ENCODE results near the gene RPRD1B. TPM values are rescaled to one million over a fixed set of nuclear protein-coding genes. Genes with fewer than 3 reads are reported as not detected.

The RPRD1B gene, protein sequence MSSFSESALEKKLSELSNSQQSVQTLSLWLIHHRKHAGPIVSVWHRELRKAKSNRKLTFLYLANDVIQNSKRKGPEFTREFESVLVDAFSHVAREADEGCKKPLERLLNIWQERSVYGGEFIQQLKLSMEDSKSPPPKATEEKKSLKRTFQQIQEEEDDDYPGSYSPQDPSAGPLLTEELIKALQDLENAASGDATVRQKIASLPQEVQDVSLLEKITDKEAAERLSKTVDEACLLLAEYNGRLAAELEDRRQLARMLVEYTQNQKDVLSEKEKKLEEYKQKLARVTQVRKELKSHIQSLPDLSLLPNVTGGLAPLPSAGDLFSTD
- polyA plus RNA-seq, result 10 to 100 TPM in 3 of 4 donors, 1 to 10 TPM in 1; 9.2 to 34.7 (median 13.6) TPM
- long read RNA-seq, donor 1, transcript RPRD1B-201 (7 exons, 3,874 nt), result major isoform, 10 of 25 reads
- long read RNA-seq, donor 1, partial matches to known transcripts, result 15 of 25 reads
- long read RNA-seq, donor 1, other reads (novel, unspliced or antisense), result 0 of 25 reads
- long read RNA-seq, donor 2, partial matches to known transcripts, result 0 of 4 reads
- long read RNA-seq, donor 2, other reads (novel, unspliced or antisense), result 0 of 4 reads
- long read RNA-seq, donor 3, partial matches to known transcripts, result 0 of 3 reads
- long read RNA-seq, donor 3, other reads (novel, unspliced or antisense), result 0 of 3 reads
- long read RNA-seq, donor 4, result 0 reads
- long read RNA-seq, donor 5, partial matches to known transcripts, result 0 of 1 reads
- long read RNA-seq, donor 5, other reads (novel, unspliced or antisense), result 0 of 1 reads
- long read RNA-seq, donor 6, partial matches to known transcripts, result 151 of 178 reads
- long read RNA-seq, donor 6, other reads (novel, unspliced or antisense), result 23 of 178 reads
- long read RNA-seq, donor 7, transcript RPRD1B-205 (2 exons, 554 nt), result major isoform, 5 of 13 reads
- long read RNA-seq, donor 7, partial matches to known transcripts, result 0 of 13 reads
- long read RNA-seq, donor 7, other reads (novel, unspliced or antisense), result 5 of 13 reads
- long read RNA-seq, donor 8, partial matches to known transcripts, result 0 of 1 reads
- long read RNA-seq, donor 8, other reads (novel, unspliced or antisense), result 0 of 1 reads
- long read RNA-seq, donor 9, partial matches to known transcripts, result 0 of 5 reads
- long read RNA-seq, donor 9, other reads (novel, unspliced or antisense), result 0 of 5 reads
- long read RNA-seq, donor 10, transcript RPRD1B-201 (7 exons, 3,874 nt), result major isoform, 6 of 10 reads
- long read RNA-seq, donor 10, partial matches to known transcripts, result 0 of 10 reads
- long read RNA-seq, donor 10, other reads (novel, unspliced or antisense), result 0 of 10 reads

DNA sequence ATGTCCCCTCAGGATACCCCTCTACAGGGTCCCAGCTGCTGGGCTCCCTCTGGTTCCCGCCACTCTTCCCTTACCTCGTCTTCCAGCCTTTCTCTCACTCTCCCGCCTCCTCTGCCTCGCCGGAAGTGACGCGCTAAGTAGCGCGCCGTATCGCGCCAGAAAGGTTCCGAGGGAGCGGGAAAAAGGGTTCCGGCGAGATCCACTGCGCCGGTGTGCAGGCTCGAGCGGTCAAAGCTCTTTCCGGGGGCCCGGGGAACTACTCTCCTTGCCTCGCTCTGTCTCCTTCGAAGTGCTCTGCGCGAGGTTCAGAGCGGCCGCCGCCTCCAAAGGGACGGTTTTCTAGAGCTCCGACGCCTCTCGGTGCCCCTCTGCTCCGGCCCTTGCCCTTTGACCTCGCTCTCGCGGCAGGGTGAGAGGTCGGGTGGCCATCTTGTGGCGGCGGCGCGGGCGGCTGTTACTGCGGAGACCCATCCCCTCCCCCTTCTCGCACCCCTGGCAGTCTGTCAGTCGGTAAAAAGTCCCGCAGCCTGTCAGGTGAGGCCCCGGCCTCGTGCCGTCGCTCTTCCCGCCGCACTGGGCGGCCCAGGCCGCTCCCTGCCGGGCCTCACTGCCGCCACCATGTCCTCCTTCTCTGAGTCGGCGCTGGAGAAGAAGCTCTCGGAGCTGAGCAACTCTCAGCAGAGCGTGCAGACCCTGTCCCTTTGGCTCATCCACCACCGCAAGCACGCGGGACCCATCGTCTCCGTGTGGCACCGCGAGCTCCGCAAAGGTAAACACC is at the start of gene RPRD1B, which contains the start of gene TTI1:
TSS of gene RPRD1B (plus strand) at position 417 of the 778 bp plus-strand sequence. CDS start at position 619, 202 bp downstream.
TSS of gene TTI1 (minus strand) at position 127 of the 778 bp plus-strand sequence. CDS start 19,640 bp downstream, outside the sequence.
- peak within 1 kb of the TSS; percentile 68 to 92 (median 82) for H3K4me3 ChIP-seq (ENCODE audit: low read depth in 1 of 3, low read length in 3 of 3)
- H3K36me3 ChIP-seq (ENCODE audit: control insufficient read depth in 3 of 3, insufficient read depth in 2 of 3, low read depth in 1 of 3, low read length in 3 of 3), result peaks cover 2 to 4% (median 3%) of the 10 kb centered on the region in 3 donors
- WGBS, 3 donors, result 0 to 1% (median 0%) methylated on average over 58 to 69 of the region's 69 CpGs
- H3K4me1 ChIP-seq (ENCODE audit: control insufficient read depth in 3 of 3, insufficient read depth in 2 of 3, low read depth in 1 of 3, low read length in 2 of 3), result peaks cover 10 to 14% (median 12%) of the 10 kb centered on the region in 3 donors
- no peaks in the 10 kb centered on the region for H3K27me3 ChIP-seq (ENCODE audit: control insufficient read depth in 3 of 3, insufficient read depth in 3 of 3, low read length in 3 of 3)
- no peaks in the 10 kb centered on the region for H3K9me3 ChIP-seq (ENCODE audit: control insufficient read depth in 2 of 2, insufficient read depth in 1 of 2, low read depth in 1 of 2, low read length in 1 of 2)
- DNase-seq (peak; percentile 93 to 97), FAIRE-seq (no peak)
- H3K27ac ChIP-seq (ENCODE audit: low read depth in 1 of 3, low read length in 2 of 3), result peak within 1 kb of the TSS; percentile 78 to 95 (median 85)

DNA sequence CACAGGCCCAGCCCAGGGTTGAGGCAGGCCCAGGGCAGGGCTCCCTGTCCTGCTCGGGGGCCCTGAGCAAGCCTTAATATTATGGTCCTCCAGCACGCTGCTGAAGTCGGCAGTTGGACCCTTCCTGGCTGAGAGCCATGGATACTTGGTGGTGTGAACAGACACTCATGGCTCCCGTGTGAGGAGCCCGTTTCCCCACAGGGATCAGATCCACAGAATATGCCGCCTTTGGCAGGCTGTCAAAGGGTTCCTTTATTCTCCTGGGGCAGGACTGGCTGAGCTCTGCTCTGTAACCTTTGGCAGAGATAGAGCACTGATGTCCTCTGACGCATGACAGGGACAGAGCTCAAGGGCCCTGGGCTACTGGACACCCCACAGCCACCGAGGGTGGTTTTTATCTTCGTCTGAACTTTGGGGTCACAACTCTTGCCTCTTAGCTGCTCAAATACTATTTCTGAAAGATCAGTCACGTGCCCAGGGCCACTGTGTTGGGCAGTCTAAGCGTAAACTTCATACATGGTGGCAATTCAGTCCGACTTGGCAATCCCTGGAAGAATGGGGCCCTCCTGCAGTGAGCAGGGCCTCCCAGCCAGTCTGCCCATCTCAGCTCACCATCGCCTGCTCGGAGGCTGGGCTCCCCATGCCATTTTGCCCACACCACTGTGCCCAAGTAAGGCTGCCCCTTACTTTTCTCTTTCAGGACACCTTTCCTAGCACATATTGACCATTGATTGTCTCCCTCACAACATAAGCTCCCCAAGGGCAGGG is 49.3 kb upstream of the RPRD1B start:
- Histone ChIP-seq H3K4me1 (ENCODE audit: control insufficient read depth in 3 of 3, insufficient read depth in 2 of 3, low read depth in 1 of 3, low read length in 2 of 3) (peaks cover 0 to 45% (median 2%) of the 10 kb centered on the region in 3 donors), H3K27ac (ENCODE audit: low read depth in 1 of 3, low read length in 2 of 3) (no peak overlapping the region), H3K36me3 (ENCODE audit: control insufficient read depth in 3 of 3, insufficient read depth in 2 of 3, low read depth in 1 of 3, low read length in 3 of 3) (peaks cover 0 to 26% (median 6%) of the 10 kb centered on the region in 3 donors), H3K9me3 (ENCODE audit: control insufficient read depth in 2 of 2, insufficient read depth in 1 of 2, low read depth in 1 of 2, low read length in 1 of 2) (no peaks in the 10 kb centered on the region), H3K27me3 (ENCODE audit: control insufficient read depth in 3 of 3, insufficient read depth in 3 of 3, low read length in 3 of 3) (no peaks in the 10 kb centered on the region), H3K4me3 (ENCODE audit: low read depth in 1 of 3, low read length in 3 of 3) (no peak overlapping the region)
- 69 to 72% (median 71%) methylated on average over 14 of the region's 14 CpGs for WGBS, 3 donors
- FAIRE-seq (no peak), DNase-seq (peak; percentile 11 to 24)

DNA sequence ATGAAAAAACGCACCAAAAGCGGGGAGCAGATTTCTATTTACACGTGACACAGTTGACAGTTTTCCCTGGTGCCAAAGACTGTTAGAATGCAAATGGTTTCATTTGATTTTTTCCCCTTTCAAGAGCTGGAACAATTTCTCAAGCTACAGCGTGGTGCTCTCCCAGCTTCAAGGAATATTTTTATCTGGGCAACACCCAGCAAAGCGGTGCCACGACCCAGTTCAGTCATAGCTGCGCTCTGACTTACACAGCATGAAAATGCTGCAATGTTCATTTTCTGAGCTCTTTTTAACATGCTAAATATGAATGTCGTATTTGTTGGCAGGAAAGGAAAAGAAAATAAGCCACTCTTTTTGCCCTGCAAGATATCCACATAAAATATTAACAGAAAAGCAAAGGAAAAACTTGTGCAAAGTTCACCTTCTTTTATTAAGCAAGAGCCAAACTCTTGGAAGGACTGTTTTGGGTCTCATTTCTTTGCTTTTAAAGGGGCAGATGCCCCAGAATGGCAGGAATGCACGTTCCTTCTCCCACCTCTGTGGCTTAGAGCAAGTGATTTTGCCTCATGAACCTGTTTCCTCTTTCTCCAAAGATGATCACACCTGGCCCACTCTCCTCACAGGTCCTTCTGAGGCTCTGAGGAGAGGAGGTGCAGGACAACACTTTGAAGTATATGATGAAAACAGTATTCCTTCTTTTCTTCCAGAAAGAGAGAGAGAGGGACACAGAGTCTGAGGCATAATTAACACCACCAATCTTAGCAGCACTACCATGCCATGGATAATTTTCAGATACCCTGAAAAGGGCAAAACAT is 47.3 kb upstream of the RPRD1B start:
- FAIRE-seq, result no peak
- Histone ChIP-seq H3K4me3 (ENCODE audit: low read depth in 1 of 3, low read length in 3 of 3) (no peak overlapping the region), H3K9me3 (ENCODE audit: control insufficient read depth in 2 of 2, insufficient read depth in 1 of 2, low read depth in 1 of 2, low read length in 1 of 2) (no peaks in the 10 kb centered on the region), H3K36me3 (ENCODE audit: control insufficient read depth in 3 of 3, insufficient read depth in 2 of 3, low read depth in 1 of 3, low read length in 3 of 3) (peaks cover 0 to 24% (median 4%) of the 10 kb centered on the region in 3 donors), H3K4me1 (ENCODE audit: control insufficient read depth in 3 of 3, insufficient read depth in 2 of 3, low read depth in 1 of 3, low read length in 2 of 3) (peaks cover 0 to 62% (median 4%) of the 10 kb centered on the region in 3 donors), H3K27ac (ENCODE audit: low read depth in 1 of 3, low read length in 2 of 3) (peak overlapping the region in 1 of 3 donors; percentile 73), H3K27me3 (ENCODE audit: control insufficient read depth in 3 of 3, insufficient read depth in 3 of 3, low read length in 3 of 3) (no peaks in the 10 kb centered on the region)
- WGBS, 3 donors, result 40 to 65% (median 49%) methylated on average over 9 of the region's 9 CpGs
- DNase-seq, result peak in 1 of 2 donors; percentile 47

DNA sequence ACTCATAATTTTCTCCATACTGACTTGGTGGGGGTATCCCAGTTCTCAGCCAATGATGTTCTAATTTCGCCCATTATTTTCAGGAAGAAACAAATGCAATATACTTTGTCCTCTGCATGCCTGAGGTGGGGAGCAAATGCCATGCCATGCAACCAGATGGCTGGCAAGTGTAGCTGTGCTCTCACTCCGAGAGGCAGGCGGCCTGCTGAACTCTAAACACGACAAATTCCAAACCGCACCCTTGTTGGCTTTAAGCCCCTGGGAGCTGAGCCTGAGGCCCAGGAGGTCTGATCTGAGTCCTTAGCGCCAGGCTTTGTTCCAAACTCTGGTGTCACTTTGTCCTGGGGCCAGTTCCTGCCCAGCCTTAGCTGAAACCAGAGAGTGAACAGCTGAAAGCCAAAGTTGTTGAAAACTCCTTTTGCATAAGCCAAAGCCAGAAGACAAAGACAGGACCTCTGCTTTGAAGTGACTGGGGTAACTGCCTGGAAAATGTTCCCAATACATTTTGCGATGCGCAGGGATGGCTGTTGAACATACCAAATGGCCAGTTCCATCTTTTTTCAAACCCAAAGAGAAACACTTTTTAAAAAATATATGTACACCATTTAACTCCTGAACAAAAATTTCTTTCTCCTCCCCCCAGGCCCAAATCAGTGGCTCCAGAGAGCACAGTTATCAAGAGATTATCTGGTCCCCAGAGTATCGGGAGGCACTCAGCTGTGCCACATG is 46.5 kb upstream of the RPRD1B start:
- Histone ChIP-seq H3K27ac (ENCODE audit: low read depth in 1 of 3, low read length in 2 of 3) (peak overlapping the region; percentile 9 to 73 (median 13)), H3K9me3 (ENCODE audit: control insufficient read depth in 2 of 2, insufficient read depth in 1 of 2, low read depth in 1 of 2, low read length in 1 of 2) (no peaks in the 10 kb centered on the region), H3K4me3 (ENCODE audit: low read depth in 1 of 3, low read length in 3 of 3) (no peak overlapping the region), H3K4me1 (ENCODE audit: control insufficient read depth in 3 of 3, insufficient read depth in 2 of 3, low read depth in 1 of 3, low read length in 2 of 3) (peaks cover 2 to 67% (median 4%) of the 10 kb centered on the region in 3 donors), H3K27me3 (ENCODE audit: control insufficient read depth in 3 of 3, insufficient read depth in 3 of 3, low read length in 3 of 3) (no peaks in the 10 kb centered on the region), H3K36me3 (ENCODE audit: control insufficient read depth in 3 of 3, insufficient read depth in 2 of 3, low read depth in 1 of 3, low read length in 3 of 3) (peaks cover 0 to 26% (median 0%) of the 10 kb centered on the region in 3 donors)
- DNase-seq (peak; percentile 85 to 87), FAIRE-seq (no peak)
- 20 to 52% (median 34%) methylated on average over 9 of the region's 9 CpGs for WGBS, 3 donors

DNA sequence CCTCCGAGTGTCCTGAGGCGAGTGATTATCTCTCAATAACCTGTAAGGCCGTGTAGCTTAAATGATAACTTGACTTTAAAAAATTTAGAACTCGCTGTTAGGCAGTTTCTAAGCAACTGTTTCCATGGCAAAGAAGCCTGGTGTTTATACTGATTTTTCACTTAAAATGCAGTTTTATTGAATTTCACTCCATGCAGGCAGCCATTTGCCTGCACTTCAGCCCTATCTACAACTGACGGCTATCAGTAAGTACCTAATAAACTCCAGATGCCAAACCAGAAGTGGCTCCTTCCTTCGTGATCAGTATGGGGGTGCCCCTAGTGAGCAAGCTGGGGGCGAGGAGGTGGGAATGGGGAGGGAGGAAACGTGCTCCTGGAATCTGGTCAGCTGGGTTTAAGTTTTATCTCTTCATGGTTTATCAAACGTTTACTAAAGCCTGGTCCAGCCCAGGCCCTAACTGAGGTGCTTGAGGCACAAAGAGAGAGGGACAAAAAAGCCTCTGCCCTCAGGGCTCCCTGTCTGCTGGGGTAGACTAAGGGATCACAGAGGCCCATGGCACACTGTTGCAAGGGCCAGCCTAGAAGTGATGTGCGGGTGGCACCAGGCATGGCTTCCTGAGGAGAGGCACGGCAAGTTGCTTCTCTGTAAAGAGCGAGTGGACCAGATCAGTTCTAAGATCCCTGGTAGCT is 45.8 kb upstream of the RPRD1B start:
- Histone ChIP-seq H3K36me3 (ENCODE audit: control insufficient read depth in 3 of 3, insufficient read depth in 2 of 3, low read depth in 1 of 3, low read length in 3 of 3) (peaks cover 0 to 29% (median 0%) of the 10 kb centered on the region in 3 donors), H3K9me3 (ENCODE audit: control insufficient read depth in 2 of 2, insufficient read depth in 1 of 2, low read depth in 1 of 2, low read length in 1 of 2) (no peaks in the 10 kb centered on the region), H3K4me3 (ENCODE audit: low read depth in 1 of 3, low read length in 3 of 3) (no peak overlapping the region), H3K27me3 (ENCODE audit: control insufficient read depth in 3 of 3, insufficient read depth in 3 of 3, low read length in 3 of 3) (no peaks in the 10 kb centered on the region), H3K27ac (ENCODE audit: low read depth in 1 of 3, low read length in 2 of 3) (peak overlapping the region in 1 of 3 donors; percentile 73), H3K4me1 (ENCODE audit: control insufficient read depth in 3 of 3, insufficient read depth in 2 of 3, low read depth in 1 of 3, low read length in 2 of 3) (peaks cover 2 to 74% (median 4%) of the 10 kb centered on the region in 3 donors)
- 48 to 72% (median 60%) methylated on average over 12 of the region's 12 CpGs for WGBS, 3 donors
- DNase-seq, result peak; percentile 25 to 54
- no peak for FAIRE-seq

Data from small intestine (tissue), 16 donors.